ENCODE results near the gene LY6G6C.

LY6G6C gene

DNA sequence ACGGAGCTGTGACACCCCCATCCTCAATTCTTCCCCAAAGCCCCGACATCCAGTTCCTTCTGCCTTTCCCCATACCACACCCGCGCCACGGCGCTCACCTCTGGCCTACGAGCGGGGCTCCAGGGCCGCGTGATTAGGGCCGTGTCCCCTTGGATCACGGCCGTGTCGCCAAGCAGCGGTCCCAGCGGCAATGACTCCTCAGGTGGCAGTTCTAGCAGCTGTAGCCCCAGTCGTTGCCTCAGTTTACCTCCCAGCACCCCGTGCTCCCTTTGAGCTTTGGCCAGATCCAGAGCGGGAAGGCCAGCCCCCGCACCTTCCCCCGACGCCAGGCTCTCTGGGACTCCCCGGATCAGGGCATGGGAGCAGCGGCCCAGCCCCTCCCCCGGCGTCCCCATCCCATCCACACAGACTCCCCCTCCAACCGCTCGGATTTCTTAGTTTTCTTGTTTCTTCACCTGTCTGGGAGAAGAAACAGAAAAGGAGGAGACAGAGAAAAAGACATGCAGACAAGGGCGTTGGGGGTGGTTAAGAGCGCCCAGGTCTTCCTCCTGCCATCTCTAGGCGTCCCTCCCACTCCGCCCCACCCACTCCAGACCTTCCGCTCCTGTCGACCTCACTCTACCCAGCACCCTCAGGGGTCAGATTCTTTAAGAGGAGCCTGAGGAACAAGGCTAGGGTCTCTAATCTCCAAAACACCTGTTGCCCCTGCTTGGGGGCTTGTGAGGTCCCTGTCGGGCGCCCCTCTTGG lies 7.4 kb upstream of the LY6G6C start, which contains the start of gene DDAH2:
DDAH2 (minus strand) TSS at position 533 of the 748 bp plus-strand sequence; CDS start at position 395, 138 bp downstream.
- H2BK5ac ChIP-seq (ENCODE audit: low read depth, low read length, poor library complexity, severe bottlenecking): peak within 1 kb of the TSS; percentile 15

DNA sequence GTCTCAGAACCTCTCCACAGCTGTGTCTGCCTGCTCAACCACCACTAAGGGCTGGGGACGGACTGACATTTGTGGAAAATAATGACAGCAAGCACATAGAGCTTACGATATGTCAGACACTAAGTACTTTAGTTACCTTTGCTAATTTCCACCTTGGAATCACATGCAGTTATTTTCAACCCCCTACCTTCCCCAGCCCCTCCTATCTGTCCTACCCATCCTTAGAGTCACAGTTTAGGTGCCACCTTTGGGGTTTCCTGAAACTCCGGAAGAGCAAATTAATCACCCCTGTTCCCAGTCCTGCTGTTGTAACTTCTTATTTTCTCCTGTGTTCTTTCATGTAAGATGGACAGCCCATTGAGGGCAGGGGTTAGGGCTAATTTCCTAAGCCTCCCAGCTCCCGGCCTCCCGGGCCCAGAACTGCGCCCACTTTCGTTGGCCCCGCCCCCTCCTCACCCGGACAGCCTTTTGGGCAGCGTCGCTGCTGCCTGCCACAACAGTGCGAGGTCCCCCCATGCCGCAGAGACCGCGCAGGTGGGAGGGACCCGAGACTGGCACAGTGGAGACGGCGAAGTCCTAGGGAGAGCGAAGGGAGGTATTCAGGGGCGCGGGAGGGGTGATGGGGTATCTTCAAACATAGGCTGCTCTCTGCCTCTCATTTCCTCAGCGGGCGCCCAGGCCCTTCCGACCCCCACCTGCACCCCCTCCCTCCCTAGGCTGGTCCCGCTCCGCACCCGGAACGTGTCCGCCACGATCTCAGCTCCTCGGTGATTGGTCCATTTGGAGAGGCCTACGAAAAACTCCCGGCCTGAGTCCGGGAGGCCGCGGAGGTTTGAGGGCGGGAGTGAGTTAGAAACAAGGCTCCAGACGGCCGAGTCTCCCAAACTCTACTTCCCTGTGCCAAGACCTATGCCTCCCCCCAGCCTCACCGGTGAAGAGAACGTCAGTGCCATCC lies 6.4 kb upstream of the LY6G6C start:
- no peak overlapping the region for H3K23ac ChIP-seq (ENCODE audit: low read length in 2 of 2)
- no peak overlapping the region for H3K4ac ChIP-seq (ENCODE audit: low read depth in 1 of 2, low read length in 2 of 2)
- no peak overlapping the region for H4K91ac ChIP-seq (ENCODE audit: low read length)
- H2BK15ac ChIP-seq (ENCODE audit: low read depth, poor library complexity, severe bottlenecking): no peak overlapping the region
- H4K8ac ChIP-seq (ENCODE audit: low read length): no peak overlapping the region
- H3K9me3 ChIP-seq (ENCODE audit: control insufficient read depth, low read length): no peaks in the 10 kb centered on the region
- H2AFZ ChIP-seq (ENCODE audit: low read depth, low read length): no peak overlapping the region
- no peak overlapping the region for H2BK12ac ChIP-seq (ENCODE audit: low read length in 2 of 2)
- 91% methylated on average over 37 of the region's 41 CpGs for WGBS
- H3K27me3 ChIP-seq (ENCODE audit: control insufficient read depth in 1 of 2, insufficient read depth in 1 of 2, low read length in 2 of 2): no peaks in the 10 kb centered on the region
- H3K79me1 ChIP-seq (replicated peaks; ENCODE audit: low read length, poor library complexity, severe bottlenecking): peaks cover 19% of the 10 kb centered on the region
- H3K9ac ChIP-seq (ENCODE audit: low read length): peak overlapping the region; percentile 98
- no peak for DNase-seq
- H3K4me1 ChIP-seq (ENCODE audit: control insufficient read depth, insufficient read depth, low read depth, low read length): peaks cover 13% of the 10 kb centered on the region
- H2BK5ac ChIP-seq (ENCODE audit: low read depth, low read length, poor library complexity, severe bottlenecking): no peak overlapping the region
- no peak overlapping the region for H3K4me2 ChIP-seq (ENCODE audit: low read length, poor library complexity, severe bottlenecking)
- H2BK120ac ChIP-seq (ENCODE audit: low read depth, low read length): no peak overlapping the region
- no peak overlapping the region for H3K18ac ChIP-seq (ENCODE audit: low read depth in 1 of 2, low read length in 2 of 2)
- H3K4me3 ChIP-seq (ENCODE audit: insufficient read depth in 1 of 2, low read depth in 1 of 2, low read length in 2 of 2): peak overlapping the region in 1 of 2 experiments; percentile 93
- no peak overlapping the region for H3K27ac ChIP-seq (ENCODE audit: low read length, poor library complexity, severe bottlenecking)
- H3K14ac ChIP-seq (ENCODE audit: low read length in 2 of 2): no peak overlapping the region
- no peak overlapping the region for H2AK5ac ChIP-seq (ENCODE audit: low read length, severe bottlenecking)
- H3K36me3 ChIP-seq (ENCODE audit: control insufficient read depth in 1 of 2, insufficient read depth in 2 of 2, low read depth in 1 of 2, low read length in 2 of 2): peaks cover 52 to 60% of the 10 kb centered on the region in 2 experiments

More for the DNA sequence above, 7.4 kb upstream of the LY6G6C start, which contains the start of gene DDAH2:
- H2AFZ ChIP-seq (ENCODE audit: low read depth, low read length): no peak within 1 kb of the TSS
- peaks cover 61 to 64% of the 10 kb centered on the region in 2 experiments for H3K36me3 ChIP-seq (ENCODE audit: control insufficient read depth in 1 of 2, insufficient read depth in 2 of 2, low read depth in 1 of 2, low read length in 2 of 2)
- H3K23ac ChIP-seq (ENCODE audit: low read length in 2 of 2): no peak within 1 kb of the TSS
- DNase-seq: no peak
- H3K4me1 ChIP-seq (ENCODE audit: control insufficient read depth, insufficient read depth, low read depth, low read length): peaks cover 18% of the 10 kb centered on the region
- WGBS: 54% methylated on average over 31 of the region's 36 CpGs
- H2BK120ac ChIP-seq (ENCODE audit: low read depth, low read length): peak within 1 kb of the TSS; percentile 82
- H3K4me3 ChIP-seq (ENCODE audit: insufficient read depth in 1 of 2, low read depth in 1 of 2, low read length in 2 of 2): peak within 1 kb of the TSS; percentile 74 to 93
- no peaks in the 10 kb centered on the region for H3K27me3 ChIP-seq (ENCODE audit: control insufficient read depth in 1 of 2, insufficient read depth in 1 of 2, low read length in 2 of 2)
- no peaks in the 10 kb centered on the region for H3K9me3 ChIP-seq (ENCODE audit: control insufficient read depth, low read length)
- H4K8ac ChIP-seq (ENCODE audit: low read length): peak within 1 kb of the TSS; percentile 96
- H3K4me2 ChIP-seq (ENCODE audit: low read length, poor library complexity, severe bottlenecking): peak within 1 kb of the TSS; percentile 82
- no peak within 1 kb of the TSS for H2AK5ac ChIP-seq (ENCODE audit: low read length, severe bottlenecking)
- H4K91ac ChIP-seq (ENCODE audit: low read length): peak within 1 kb of the TSS; percentile 89
- H2BK12ac ChIP-seq (ENCODE audit: low read length in 2 of 2): peak within 1 kb of the TSS in 1 of 2 experiments; percentile 55
- H3K27ac ChIP-seq (ENCODE audit: low read length, poor library complexity, severe bottlenecking): peak within 1 kb of the TSS; percentile 67
- peak within 1 kb of the TSS; percentile 85 to 89 for H3K18ac ChIP-seq (ENCODE audit: low read depth in 1 of 2, low read length in 2 of 2)
- H2BK15ac ChIP-seq (ENCODE audit: low read depth, poor library complexity, severe bottlenecking): peak within 1 kb of the TSS; percentile 87
- peaks cover 19% of the 10 kb centered on the region for H3K79me1 ChIP-seq (replicated peaks; ENCODE audit: low read length, poor library complexity, severe bottlenecking)
- peak within 1 kb of the TSS; percentile 66 to 80 for H3K4ac ChIP-seq (ENCODE audit: low read depth in 1 of 2, low read length in 2 of 2)
- peak within 1 kb of the TSS; percentile 98 for H3K9ac ChIP-seq (ENCODE audit: low read length)
- peak within 1 kb of the TSS in 1 of 2 experiments; percentile 56 for H3K14ac ChIP-seq (ENCODE audit: low read length in 2 of 2)

- no peak overlapping the region for H2AK5ac ChIP-seq (ENCODE audit: low read length, severe bottlenecking)
- H3K36me3 ChIP-seq (ENCODE audit: control insufficient read depth in 1 of 2, insufficient read depth in 2 of 2, low read depth in 1 of 2, low read length in 2 of 2): peaks cover 44 to 54% of the 10 kb centered on the region in 2 experiments
- no peaks in the 10 kb centered on the region for H3K9me3 ChIP-seq (ENCODE audit: control insufficient read depth, low read length)
- H2BK15ac ChIP-seq (ENCODE audit: low read depth, poor library complexity, severe bottlenecking): no peak overlapping the region
- H3K23ac ChIP-seq (ENCODE audit: low read length in 2 of 2): peak overlapping the region in 1 of 2 experiments; percentile 49
- H2BK120ac ChIP-seq (ENCODE audit: low read depth, low read length): no peak overlapping the region
- no peak overlapping the region for H2AFZ ChIP-seq (ENCODE audit: low read depth, low read length)
- no peak overlapping the region for H3K4me3 ChIP-seq (ENCODE audit: insufficient read depth in 1 of 2, low read depth in 1 of 2, low read length in 2 of 2)
- no peak for DNase-seq
- no peak overlapping the region for H2BK5ac ChIP-seq (ENCODE audit: low read depth, low read length, poor library complexity, severe bottlenecking)
- WGBS: 96% methylated on average over 7 of the region's 7 CpGs
- H3K79me1 ChIP-seq (replicated peaks; ENCODE audit: low read length, poor library complexity, severe bottlenecking): peaks cover 19% of the 10 kb centered on the region
- H3K4me1 ChIP-seq (ENCODE audit: control insufficient read depth, insufficient read depth, low read depth, low read length): peaks cover 13% of the 10 kb centered on the region
- no peak overlapping the region for H3K18ac ChIP-seq (ENCODE audit: low read depth in 1 of 2, low read length in 2 of 2)
- no peak overlapping the region for H3K4me2 ChIP-seq (ENCODE audit: low read length, poor library complexity, severe bottlenecking)
- no peak overlapping the region for H3K27ac ChIP-seq (ENCODE audit: low read length, poor library complexity, severe bottlenecking)
- no peak overlapping the region for H3K4ac ChIP-seq (ENCODE audit: low read depth in 1 of 2, low read length in 2 of 2)
- H4K91ac ChIP-seq (ENCODE audit: low read length): no peak overlapping the region
- no peak overlapping the region for H2BK12ac ChIP-seq (ENCODE audit: low read length in 2 of 2)
- H3K14ac ChIP-seq (ENCODE audit: low read length in 2 of 2): no peak overlapping the region
- H3K27me3 ChIP-seq (ENCODE audit: control insufficient read depth in 1 of 2, insufficient read depth in 1 of 2, low read length in 2 of 2): no peaks in the 10 kb centered on the region
- no peak overlapping the region for H4K8ac ChIP-seq (ENCODE audit: low read length)
- peak overlapping the region; percentile 11 for H3K9ac ChIP-seq (ENCODE audit: low read length)
Measured at GRCh38 chr6:31727034-31727716, 5.6 kb upstream of the LY6G6C start.
